Urothelium cell line (cell line): Measurements from ENCODE around the gene ATP6V1B1.
"Not testable (repeated sequence)": the region's sequence is repeated elsewhere in the genome, so short reads cannot be mapped to it uniquely, and the experiment has no call there.

ENCODE experiments used
- DNase-seq: peaks from one replicate; pipeline ENCODE4 v3.0.0; 2011; ENCODE audit warnings: low spot score, mixed read lengths
- FAIRE-seq: peaks from 2 replicates; lab custom pipeline; 2011; peaks lifted over from hg19 to GRCh38; lab: Jason Lieb, UNC

The ATP6V1B1 gene

GRCh38 chr2:70986499-70987189, 50.9 kb downstream of the ATP6V1B1 start:
- DNase-seq (no peak), FAIRE-seq (peak; percentile 58)

- FAIRE-seq (no peak), DNase-seq (no peak)
Measured at GRCh38 chr2:70987386-70987785, 51.7 kb downstream of the ATP6V1B1 start.

- FAIRE-seq (no peak), DNase-seq (no peak)
Measured at GRCh38 chr2:70988151-70988550, 52.5 kb downstream of the ATP6V1B1 start.

- no peak for DNase-seq
- FAIRE-seq, result no peak
Measured at GRCh38 chr2:70988726-70989648, 53.3 kb downstream of the ATP6V1B1 start.

DNA sequence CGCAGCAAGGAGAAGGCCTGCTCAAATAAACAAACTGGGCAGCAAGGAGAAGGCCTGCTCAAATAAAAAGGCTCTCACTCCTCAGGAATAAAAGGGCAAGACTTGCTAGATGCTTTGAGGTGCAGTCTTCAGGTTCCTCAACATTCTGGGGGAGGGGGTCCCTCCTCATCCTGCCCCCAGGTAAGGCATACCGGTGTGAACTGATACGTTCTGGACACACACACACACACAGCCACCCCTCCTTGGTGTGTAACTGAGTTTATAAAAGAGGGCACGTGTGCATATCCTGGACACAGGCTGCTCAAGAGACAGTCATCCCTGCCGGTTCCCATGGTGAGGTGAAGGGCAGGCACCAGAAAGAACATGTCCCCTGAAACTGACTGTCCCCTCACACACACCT, 54.5 kb downstream of the ATP6V1B1 start:
- FAIRE-seq (no peak), DNase-seq (no peak)

- DNase-seq (no peak), FAIRE-seq (no peak)
Measured at GRCh38 chr2:70991142-70991541, 55.4 kb downstream of the ATP6V1B1 start.

DNA sequence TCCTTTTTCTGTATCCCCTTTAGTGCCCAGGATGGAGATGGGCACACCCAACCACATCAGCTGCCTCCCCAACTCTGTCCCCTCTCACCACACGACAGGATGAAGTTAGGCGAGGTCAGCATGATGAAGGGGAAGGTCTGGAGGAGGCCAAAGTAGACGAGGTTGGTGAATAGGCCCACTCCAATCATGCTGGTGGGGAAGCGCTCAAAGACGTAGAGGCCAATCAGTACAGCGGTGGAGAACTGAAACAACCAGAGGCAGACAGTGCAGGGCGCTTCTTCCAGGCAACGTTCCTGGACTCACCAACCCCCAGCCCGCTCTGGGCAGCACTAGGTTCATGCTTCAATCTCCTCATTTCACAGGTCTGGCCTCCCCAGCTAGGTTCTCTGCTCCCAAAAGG, 56.0 kb downstream of the ATP6V1B1 start:
- FAIRE-seq, result no peak
- DNase-seq, result no peak

DNA sequence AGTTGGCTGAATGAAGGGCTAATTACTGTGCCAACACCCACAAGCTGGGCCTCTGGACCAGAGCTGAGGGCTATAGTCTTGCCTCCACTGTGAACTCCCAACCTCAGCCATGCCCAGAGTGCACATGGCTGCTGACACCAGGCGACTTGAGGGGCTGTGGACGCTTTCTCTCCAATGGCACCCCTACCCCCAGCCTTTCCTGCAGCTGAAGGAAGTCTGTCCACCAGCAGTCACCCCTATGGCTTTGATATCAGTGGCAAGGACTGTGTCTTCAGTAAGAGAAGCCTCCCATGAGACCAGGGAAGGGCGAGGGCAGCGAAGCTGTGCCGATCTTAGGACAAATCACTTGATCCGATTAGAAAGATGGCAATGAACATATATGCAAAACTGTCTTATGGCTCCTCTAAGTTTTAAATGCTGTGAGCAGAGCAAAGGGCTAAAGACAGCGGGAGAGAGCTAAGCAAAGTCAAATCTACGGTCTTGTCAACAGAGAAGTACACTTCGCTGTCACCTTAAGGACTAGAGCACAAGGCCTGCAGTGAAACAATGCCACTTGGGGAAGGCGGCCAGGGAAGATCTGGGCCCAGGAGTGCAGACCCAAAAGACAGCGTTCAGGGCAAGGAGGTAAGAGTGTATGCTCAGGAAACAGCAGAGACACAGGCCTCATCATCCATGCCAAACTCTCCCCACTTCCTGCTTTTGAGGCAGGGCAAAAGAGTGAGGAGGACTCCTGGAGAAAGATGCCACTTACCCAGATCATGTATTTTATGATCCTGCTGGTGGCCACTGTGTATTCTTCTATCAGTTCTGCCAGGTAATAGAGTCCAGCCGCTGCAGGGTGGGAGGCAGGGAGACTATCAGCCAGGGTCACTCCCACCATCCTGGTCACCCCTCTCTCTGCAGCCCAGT, 57.5 kb downstream of the ATP6V1B1 start:
- no peak for FAIRE-seq

GRCh38 chr2:70994009-70994698, 58.5 kb downstream of the ATP6V1B1 start:
- DNase-seq (peak; percentile 36), FAIRE-seq (no peak)

More for the DNA sequence above, 57.5 kb downstream of the ATP6V1B1 start:
- DNase-seq, result peak; percentile 1

GRCh38 chr2:70994699-70995425, 59.2 kb downstream of the ATP6V1B1 start, which contains the start of gene TEX261:
TEX261 (minus strand) TSS chr2:70994873; CDS start chr2:70994757, 116 bp downstream.
- FAIRE-seq (no peak), DNase-seq (peak; percentile 98)

- peak; percentile 77 for DNase-seq
- no peak for FAIRE-seq
Measured at GRCh38 chr2:70995426-70995729, 59.7 kb downstream of the ATP6V1B1 start.

GRCh38 chr2:70998885-70999284, 63.2 kb downstream of the ATP6V1B1 start:
- not testable (repeated sequence) for FAIRE-seq, DNase-seq

GRCh38 chr2:70999362-70999761, 63.7 kb downstream of the ATP6V1B1 start:
- FAIRE-seq (no peak), DNase-seq (no peak)

DNA sequence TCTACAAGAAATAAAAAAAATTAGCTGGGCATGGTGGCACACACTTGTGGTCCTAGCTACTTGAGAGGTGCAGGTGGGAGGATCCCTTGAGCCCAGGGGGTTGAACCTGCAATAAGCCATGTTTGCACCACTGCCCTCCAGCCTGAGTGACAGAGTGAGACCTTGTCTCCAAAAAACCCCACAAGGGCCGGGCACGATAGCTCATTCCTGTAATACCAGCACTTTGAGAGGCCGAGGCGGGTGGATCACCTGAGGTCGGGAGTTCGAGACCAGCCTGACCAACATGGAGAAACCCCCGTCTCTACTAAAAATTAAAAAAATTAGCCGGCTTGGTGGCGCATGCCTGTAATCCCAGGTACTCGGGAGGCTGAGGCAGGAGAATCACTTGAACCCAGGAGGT, 64.2 kb downstream of the ATP6V1B1 start:
- DNase-seq, FAIRE-seq: not testable (repeated sequence)

GRCh38 chr2:71000780-71001591, 65.3 kb downstream of the ATP6V1B1 start:
- peak; percentile 90 for FAIRE-seq
- peak; percentile 90 for DNase-seq

- no peak for DNase-seq
- FAIRE-seq, result no peak
Measured at GRCh38 chr2:71001592-71001927, 65.9 kb downstream of the ATP6V1B1 start.

DNA sequence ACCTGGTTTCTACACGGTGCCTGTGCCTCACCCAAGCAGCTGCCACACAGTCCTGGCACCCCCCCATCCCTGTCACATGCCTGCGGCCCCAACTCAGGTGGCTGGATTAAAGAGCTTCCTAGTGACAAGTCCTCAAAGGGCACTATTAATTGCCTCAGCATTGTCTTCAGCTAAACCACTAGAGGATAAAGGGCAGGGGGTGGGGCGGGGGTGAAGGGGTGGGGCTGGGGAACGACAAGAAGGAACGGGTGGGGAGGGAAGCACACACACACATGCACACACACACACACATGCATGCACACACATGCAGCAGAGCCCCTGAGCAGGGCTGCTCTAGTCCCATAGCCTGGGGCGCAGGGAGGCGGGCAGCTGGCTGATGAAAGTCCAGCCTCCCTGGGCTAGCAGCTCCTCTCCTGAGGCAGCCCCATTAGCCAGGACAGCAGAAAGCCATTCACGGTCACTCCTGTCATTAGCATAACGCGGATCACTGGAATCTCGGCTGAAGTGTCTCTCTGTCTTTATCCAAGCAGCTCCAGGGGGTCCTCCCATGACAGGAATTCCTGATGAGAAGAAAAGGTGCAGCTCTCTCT, 66.4 kb downstream of the ATP6V1B1 start:
- FAIRE-seq (no peak), DNase-seq (no peak)

DNA sequence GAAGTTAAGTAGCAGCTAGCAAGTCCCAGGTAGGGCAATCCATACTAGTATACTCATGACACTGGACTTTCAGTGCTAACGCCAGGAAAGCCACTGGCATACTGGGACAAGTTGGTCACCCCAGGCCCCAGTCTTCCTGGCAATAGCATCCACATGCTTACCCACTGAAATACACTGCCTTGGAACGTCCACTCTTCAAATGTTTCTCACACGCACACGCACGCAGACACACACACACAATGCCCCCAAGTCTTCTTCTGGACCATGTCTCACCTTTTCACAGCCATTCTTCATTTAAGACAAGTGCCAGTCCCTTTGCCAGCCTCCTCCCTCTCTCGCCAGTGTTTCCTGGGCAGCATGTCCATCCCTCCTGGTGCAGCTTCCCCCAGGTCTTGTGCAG, 67.7 kb downstream of the ATP6V1B1 start:
- no peak for FAIRE-seq
- no peak for DNase-seq
